NAMALWA (cell line): Measurements from ENCODE around the gene KRTAP10-11.
"Not testable (repeated sequence)": the region's sequence is repeated elsewhere in the genome, so short reads cannot be mapped to it uniquely, and the experiment has no call there.

Source experiments
- DNase-seq: peaks from one replicate; pipeline ENCODE4 v3.0.0-alpha.2; 2015; ENCODE audit warnings: low spot score

The KRTAP10-11 gene

GRCh38 chr21:44666401-44667320 is 20.4 kb downstream of the KRTAP10-11 start, which contains the start of gene KRTAP12-2:
Gene KRTAP12-2, minus strand, starts transcription at chr21:44666927. Its CDS starts 41 bp downstream, at chr21:44666886.
- no peak for DNase-seq

GRCh38 chr21:44667612-44668011 is 21.4 kb downstream of the KRTAP10-11 start:
- no peak for DNase-seq

DNA sequence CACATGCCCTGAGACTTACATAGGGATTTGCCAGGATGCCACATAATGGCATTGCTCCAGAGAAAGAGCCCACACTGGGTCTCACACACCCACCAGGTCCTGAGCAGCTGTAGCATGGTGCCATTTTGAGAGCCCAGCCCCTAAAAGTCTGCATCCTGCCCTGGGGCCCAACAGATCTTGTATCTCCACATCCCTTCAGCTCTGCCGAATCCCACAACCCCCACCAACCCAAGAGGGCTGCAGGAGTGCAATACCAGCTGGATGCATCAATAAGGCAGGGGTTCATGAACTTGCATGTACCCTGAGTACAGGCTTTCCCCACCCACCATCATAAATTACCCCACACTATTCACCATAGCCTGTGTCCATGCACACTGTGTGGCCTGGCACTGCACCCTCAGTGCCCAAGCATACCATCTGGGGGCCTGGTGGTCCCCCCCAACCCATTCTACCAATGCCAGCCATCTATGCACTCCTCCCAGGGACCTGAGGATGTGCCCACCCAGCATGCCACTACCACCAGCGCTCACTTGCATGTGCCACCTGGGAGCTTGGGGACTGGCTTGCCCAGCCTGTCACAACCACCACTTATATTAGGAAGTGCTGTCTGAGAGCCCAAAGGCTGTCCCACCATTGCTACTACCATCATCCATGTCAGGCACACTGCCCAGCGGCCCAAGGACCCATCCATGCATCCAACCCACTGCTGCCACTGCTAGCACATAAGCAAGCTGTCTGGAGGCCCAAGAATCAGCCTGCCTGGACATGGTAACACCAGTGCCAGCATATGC is 24.6 kb downstream of the KRTAP10-11 start:
- no peak for DNase-seq

DNA sequence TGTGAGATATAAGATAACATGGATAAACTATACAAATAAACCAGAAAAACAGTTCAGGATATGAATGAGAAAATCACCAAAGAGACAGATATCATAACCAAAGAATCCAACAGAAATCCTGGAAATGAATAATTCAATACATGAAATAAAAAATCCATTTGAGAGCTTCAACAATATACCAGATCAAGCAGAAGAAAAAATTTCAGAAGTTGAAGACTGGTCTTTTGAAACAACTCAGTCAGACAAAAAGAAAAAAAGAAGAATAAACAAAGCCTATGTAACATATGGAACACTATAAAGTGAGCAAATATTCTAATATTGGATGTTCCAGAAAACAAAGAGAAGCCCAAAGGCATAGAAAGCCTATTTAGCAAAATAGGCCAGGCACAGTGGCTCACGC is 25.7 kb downstream of the KRTAP10-11 start:
- DNase-seq, result no peak

DNA sequence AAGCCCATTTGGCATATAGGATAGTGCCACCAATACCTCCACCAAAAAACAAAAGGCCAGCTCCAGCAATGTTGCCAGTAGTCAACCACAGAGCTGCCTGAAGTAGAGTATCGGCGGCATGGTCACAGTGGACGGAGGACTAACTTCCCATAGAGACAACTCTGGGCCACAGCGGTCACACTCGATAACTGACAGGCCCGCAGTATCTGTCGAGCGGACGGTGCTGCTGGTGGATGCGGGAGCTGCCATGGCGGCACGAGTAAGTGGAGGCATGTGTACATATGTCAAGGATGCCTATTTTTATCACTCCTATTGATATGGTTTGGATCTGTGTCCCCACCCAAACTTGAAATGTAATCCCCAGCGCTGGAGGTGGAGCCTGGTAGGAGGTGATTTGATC is 31.7 kb downstream of the KRTAP10-11 start:
- no peak for DNase-seq

DNA sequence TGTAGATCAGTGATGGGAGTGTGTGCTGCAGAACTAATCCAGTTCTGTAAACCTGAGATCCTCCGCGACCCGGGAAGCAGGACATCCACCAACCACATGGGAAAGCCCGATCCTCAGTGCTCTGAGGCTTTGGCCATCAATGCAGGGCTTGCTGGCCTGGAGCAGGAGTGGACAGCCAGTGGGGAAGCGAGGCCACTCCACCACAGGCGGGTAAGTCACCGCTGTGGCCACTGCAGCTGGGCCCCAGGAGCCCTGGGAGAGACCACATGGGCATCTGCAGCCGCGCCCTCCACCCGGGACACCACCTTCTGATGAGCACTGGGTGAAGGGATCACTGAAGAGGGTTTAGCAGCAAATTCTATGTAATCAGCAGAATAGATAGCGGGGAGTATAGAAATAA is 34.9 kb downstream of the KRTAP10-11 start:
- DNase-seq, result no peak

DNA sequence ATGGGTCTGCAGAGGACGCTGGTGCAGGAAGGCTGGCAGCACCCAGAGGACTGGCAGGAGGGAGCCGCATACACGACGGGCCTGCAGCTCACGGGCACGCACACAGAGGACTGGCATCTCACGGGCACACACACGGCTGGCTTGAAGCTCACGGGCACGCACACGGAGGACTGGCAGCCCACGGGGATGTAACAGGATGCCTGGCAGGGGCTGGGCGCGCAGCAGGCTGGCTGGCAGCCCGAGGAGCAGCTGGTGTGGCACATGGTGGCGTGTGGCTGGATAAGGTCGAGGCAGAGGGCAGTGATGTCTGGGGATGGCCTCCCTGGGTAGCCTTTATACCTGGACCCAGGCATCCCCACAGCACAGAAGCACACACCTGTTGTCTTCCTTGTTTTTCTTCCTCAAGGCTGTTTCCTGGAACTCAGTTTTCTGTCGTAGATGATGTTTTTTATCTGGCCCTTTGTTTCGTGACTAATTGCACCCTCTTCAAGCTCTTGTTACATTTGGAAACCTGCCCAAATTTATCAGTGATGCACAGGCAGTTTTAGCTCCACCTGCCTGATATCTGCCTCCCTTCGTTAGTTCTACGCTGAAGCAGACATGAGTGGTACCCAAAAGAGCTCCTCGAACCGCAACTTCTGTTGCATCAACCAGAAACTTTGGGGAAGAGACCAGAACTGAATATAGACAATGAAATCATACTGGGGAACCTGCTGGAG is 35.8 kb downstream of the KRTAP10-11 start, which contains the start of gene KRTAP12-1:
TSS of gene KRTAP12-1 (minus strand) at position 303 of the 719 bp plus-strand sequence. CDS start at position 263, 40 bp downstream.
- DNase-seq, result no peak

- no peak for DNase-seq
Measured at GRCh38 chr21:44682580-44683151, 36.5 kb downstream of the KRTAP10-11 start.

- DNase-seq, result no peak
Measured at GRCh38 chr21:44684077-44684476, 37.9 kb downstream of the KRTAP10-11 start.

GRCh38 chr21:44684483-44684882 is 38.3 kb downstream of the KRTAP10-11 start:
- DNase-seq, result no peak

DNA sequence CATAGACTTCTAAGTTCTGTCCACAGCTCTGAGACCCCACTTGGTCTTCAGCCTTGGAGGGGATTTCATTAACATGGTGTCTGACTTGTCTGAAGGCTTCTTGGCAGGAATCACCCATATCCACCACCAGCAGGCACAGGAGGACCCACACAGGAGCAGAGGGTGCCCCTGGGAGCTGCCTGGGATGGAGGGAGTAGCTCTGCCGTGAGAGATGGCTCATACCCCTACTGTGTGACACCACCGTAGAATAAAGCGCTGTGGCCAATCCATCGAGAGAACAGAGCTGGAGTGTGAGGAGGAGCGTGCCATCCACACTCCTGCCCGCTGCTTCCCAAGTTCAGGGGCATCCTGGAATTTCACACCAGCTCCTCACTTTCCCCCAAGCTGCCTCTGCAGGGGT is 38.8 kb downstream of the KRTAP10-11 start:
- DNase-seq, result not testable (repeated sequence)

- DNase-seq, result no peak
Measured at GRCh38 chr21:44686000-44686781, 40.0 kb downstream of the KRTAP10-11 start.

- no peak for DNase-seq
Measured at GRCh38 chr21:44686843-44687561, 40.8 kb downstream of the KRTAP10-11 start.

- no peak for DNase-seq
Measured at GRCh38 chr21:44687671-44688070, 41.5 kb downstream of the KRTAP10-11 start.

DNA sequence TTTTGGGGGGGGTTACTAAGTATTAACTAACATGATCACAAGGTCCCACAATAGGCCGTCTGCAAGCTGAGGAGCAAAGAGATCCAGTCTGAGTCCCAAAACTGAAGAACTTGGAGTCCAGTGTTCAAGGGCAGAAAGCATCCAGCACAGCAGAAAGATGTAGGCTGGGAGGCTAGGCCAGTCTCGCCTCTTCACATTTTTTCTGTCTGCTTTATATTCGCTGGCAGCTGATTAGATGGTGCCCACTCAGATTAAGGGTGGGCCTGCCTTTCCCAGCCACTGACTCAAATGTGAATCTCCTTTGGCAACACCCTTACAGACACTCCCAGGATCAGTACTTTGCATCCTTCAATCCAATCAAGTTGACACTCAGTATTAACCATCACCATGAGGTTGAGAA is 43.5 kb downstream of the KRTAP10-11 start:
- DNase-seq, result not testable (repeated sequence)

DNA sequence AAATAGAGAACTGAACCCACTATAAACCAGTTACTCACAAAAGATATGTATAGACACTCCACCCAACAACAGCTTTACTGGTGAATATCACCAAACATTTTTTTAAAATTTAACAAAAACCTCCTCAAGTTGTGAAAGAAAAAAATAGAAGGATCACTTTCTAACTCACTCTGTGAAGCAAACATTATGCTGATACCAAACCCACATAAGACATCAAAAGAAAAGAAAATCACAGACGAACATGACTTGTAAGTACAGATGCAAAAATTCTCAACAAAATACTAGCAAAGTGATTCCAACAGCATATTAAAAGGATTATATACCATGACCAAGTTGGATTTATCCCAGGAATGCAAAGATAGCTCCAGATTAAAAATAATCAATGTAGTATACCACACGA is 45.5 kb downstream of the KRTAP10-11 start:
- DNase-seq, result no peak

DNA sequence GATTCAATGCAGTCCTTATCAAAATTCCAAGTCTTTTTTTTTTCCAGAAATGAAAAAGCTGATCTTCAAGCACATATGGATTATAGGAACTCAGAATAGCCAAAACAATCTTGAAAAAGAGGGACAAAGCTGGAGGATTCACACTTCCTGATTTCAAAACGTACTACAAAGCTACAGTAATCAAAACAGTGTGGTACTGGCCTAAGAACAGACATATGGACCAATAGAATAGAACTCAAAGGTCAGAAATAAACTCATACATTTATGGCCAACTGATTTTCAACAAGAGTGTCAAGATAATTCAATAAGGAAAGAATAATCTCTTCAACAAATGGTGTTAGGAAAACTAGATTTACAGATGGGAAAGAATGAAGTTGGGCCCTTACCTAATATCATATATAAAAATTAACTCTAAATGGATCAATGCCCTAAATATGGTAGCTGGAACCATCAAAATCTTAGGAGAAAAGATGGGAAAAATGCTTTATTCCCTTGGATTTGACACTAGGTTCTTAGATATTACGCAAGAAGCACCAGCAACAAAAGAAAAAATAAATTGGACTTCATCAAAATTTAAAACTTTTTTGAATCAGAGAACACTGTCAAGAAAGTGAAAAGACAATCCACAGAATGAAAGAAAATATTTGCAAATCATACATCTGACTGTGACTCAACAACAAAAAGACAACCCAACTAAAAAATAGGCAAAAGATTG is 46.7 kb downstream of the KRTAP10-11 start:
- DNase-seq, result no peak

GRCh38 chr21:44694776-44695175 is 48.6 kb downstream of the KRTAP10-11 start:
- DNase-seq, result no peak

DNA sequence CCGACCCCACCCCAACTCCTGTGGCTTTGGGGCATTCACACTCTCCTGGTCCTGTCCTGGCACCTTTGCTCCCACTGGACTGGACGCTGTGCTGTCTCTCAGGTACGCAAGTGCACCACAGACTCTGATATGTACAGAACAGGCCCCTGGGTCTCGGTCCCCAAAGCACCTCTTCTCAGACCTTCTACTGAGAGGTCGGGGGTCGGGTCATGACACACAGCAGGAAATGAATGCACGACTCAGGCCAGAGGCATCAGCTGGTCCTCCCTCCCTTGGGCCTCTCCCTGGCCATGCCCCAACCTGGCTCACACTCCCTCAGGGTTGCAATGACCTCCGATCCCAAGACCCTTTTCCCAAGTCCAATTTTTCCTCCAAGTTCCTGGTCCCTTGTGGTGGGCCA is 49.0 kb downstream of the KRTAP10-11 start:
- DNase-seq, result no peak

- DNase-seq, result no peak
Measured at GRCh38 chr21:44695641-44696040, 49.4 kb downstream of the KRTAP10-11 start.
